Loucy (cell line): ENCODE measurements around the gene ANKRD13C.

Experiments
- EZH2phosphoT487 ChIP-seq: fragments of 200-600 bp; IDR thresholded peaks from 2 replicates; pipeline ENCODE4 v1.6.1; 2018; ENCODE audit warnings: antibody characterized with exemption, mild to moderate bottlenecking, moderate library complexity, borderline replicate concordance
- TF ChIP-seq, protein P1 (sequence below): fragments of 200-600 bp; sonication (generic); conservative IDR thresholded peaks from 2 replicates; pipeline ENCODE4 v1.5.1; 2014; ENCODE audit warnings: mild to moderate bottlenecking, antibody characterized with exemption, low read length

DNA sequence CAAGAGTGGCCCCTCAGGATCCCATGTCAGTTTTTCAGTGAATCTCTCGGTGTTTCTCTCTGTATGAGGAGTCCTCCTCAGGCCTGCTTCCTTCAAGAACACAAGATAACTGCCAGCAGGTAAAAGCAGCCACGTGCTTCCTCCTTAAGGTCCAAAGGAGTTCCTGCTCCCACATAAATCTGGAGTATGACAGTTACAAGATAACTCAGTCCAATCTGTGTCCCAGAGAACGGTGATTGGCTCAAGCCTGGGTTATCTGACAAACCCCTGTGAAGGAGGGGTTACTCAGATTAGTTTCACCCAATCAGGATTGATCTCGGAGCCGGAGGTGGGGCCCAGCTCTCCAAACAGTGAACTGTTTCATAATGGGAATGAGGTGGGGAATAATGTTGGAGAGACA lies 5.8 kb upstream of the ANKRD13C start:
- no peak for TF ChIP-seq EZH2phosphoT487
- TF ChIP-seq, protein P1, sequence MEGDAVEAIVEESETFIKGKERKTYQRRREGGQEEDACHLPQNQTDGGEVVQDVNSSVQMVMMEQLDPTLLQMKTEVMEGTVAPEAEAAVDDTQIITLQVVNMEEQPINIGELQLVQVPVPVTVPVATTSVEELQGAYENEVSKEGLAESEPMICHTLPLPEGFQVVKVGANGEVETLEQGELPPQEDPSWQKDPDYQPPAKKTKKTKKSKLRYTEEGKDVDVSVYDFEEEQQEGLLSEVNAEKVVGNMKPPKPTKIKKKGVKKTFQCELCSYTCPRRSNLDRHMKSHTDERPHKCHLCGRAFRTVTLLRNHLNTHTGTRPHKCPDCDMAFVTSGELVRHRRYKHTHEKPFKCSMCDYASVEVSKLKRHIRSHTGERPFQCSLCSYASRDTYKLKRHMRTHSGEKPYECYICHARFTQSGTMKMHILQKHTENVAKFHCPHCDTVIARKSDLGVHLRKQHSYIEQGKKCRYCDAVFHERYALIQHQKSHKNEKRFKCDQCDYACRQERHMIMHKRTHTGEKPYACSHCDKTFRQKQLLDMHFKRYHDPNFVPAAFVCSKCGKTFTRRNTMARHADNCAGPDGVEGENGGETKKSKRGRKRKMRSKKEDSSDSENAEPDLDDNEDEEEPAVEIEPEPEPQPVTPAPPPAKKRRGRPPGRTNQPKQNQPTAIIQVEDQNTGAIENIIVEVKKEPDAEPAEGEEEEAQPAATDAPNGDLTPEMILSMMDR, result no peak
